ENCODE measurements around the gene SRPK2.
A peak's percentile ranks its signal among the peaks of the same experiment; 100 is the strongest.
"Not testable (repeated sequence)": the region's sequence is repeated elsewhere in the genome, so short reads cannot be mapped to it uniquely, and the experiment has no call there.

SRPK2 gene

DNA sequence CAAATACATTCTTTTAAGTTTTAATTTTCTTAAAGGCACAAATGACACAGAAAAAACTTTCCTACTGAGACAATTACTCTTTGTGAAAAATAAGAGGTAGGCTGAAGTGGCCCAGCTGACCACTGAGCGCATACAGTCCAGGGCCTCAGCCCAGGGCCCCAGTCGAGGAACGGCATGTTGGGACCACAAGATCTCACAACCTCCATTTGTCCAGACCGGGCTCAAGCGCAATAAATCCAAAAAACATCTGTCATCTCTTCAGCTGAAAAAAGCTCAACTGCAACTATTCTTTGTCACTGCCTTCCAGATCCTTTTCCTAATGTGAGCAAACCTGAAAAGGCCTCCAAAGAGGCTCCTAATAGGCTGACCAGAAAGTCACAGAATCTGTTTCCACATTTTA lies 165.8 kb downstream of the SRPK2 start:
- DNase-seq = no peak

DNA sequence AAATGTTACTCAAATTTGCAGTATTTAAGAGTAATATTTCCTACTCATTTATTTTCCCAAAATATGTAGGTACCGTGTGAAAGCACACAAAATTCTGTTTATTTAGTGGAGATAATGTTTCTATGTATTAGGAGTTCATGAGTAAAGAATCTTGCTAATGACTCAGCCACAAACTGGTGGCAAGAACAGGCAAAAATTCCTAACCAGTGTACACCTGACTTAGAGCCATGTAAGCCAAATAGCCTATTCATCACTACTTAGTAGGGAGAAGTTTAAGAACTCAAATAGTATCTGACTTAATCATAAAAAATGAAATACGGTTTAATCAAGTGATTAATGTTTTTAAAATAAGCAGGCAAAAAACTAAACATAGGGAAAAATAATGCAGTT lies 169.0 kb downstream of the SRPK2 start:
- DNase-seq = peak; percentile 38

DNA sequence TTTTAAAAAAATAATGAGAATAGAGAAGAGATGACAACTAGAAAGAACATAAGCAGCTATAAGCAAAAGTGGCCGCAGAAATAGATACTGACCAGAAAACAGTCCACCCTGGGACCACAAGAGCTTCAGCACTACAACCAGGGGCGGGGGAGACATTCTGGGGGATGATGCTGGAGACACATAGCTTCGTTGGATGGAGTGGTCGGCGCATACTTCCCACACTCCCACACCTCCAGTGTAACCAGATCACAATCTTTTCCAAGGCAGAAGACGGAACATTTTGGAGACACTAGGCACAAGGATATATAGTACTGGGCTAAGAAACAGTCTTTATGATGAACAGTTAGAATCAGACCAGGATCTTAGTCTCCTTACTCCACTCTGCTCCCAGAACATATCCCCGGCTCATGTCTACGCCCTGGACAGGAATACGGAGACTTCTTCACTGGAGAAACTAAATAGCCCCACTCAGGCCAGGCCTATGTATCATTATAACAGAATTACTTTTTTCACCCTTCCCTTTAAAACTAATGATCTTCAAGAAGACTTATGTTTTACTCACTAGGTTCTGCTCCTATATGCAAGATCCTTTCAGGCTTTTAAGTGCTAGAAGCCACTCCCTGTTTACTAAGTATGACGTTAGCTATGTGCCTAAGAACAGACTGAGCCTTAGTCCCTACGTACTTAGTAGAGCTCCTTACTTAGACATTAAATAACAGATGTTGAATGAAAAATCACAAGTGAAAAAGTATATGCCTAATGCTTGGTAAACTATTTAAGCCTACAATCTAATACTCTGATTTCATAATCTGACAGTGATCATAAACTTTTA lies 169.6 kb downstream of the SRPK2 start:
- DNase-seq = no peak

GRCh38 chr7:105218215-105218614 lies 170.5 kb downstream of the SRPK2 start:
- no peak for DNase-seq

- DNase-seq = no peak
These were observed 171.9 kb downstream of the SRPK2 start for GRCh38 chr7:105216786-105217185.

GRCh38 chr7:105215821-105216220 lies 172.9 kb downstream of the SRPK2 start:
- no peak for DNase-seq

GRCh38 chr7:105215182-105215581 lies 173.5 kb downstream of the SRPK2 start:
- DNase-seq = no peak

- DNase-seq = no peak
These were observed 175.1 kb downstream of the SRPK2 start for GRCh38 chr7:105213611-105214010.

GRCh38 chr7:105212212-105212611 lies 176.5 kb downstream of the SRPK2 start:
- DNase-seq = no peak

DNA sequence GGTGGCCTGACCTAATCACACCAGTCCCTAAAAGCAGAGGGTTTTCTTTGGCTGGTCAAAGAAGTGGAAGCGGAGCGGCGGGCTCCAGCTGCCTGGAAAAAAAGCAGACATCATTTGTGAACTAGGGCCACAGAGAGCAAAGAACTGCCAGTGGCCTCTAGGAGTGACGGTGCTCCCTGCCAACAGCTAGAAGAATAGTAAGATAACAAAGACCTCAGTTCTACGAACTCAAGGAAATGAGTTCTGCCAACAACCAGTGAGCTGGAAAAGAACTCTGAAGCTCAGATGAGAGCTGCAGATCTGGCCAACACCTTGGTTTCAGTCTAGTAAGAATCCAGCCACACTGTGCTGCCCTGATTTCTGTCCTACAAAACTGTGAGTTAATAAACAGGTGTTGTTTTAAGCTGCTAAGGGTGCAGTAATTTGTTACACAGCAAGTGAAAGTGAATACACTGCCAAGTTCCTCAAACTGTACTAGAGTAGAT lies 178.0 kb downstream of the SRPK2 start:
- DNase-seq = no peak

DNA sequence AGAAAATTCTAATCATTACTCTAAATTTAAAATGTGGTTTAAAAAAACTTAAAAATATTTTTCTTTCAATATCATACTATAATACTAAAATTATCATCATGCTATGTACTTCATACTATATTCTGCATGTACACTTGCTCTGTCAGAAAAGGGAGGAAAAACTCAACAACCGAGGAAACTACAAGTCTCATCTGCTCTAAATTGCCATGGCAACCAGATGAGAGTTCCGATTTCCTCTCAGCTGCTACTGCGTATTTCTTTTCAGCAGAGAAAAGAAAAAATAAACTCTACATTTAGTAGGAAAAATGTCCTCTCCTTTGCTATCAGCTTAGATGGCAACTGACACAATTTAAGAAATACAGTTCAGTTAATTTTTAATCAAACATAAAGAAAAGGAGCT lies 178.9 kb downstream of the SRPK2 start:
- no peak for DNase-seq

- no peak for DNase-seq
These were observed 179.3 kb downstream of the SRPK2 start for GRCh38 chr7:105209433-105209832.

- DNase-seq = no peak
These were observed 181.7 kb downstream of the SRPK2 start for GRCh38 chr7:105206985-105207384.

- DNase-seq = no peak
These were observed 183.0 kb downstream of the SRPK2 start for GRCh38 chr7:105205592-105206237.

DNA sequence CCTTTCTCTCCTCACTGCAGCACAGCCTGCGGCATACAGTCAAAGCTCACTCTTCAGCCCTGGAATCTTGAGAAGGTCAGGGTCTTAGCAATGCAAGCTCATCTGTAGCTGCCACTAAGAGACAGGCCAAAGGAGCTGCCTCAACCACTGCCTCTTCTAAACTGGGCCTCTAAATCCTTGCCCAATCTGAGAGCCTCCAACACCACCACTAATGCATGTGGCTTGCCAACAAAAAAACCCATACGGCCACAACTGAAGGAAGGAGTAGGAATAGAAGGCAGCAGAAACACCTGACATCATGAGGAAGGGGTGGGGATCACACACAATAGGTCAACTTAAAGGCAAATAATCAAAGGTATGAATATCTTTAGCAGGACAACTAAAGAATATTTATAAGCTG lies 183.8 kb downstream of the SRPK2 start:
- DNase-seq = no peak

GRCh38 chr7:105204520-105204919 lies 184.2 kb downstream of the SRPK2 start:
- no peak for DNase-seq

GRCh38 chr7:105202616-105203015 lies 186.1 kb downstream of the SRPK2 start:
- DNase-seq = no peak

DNA sequence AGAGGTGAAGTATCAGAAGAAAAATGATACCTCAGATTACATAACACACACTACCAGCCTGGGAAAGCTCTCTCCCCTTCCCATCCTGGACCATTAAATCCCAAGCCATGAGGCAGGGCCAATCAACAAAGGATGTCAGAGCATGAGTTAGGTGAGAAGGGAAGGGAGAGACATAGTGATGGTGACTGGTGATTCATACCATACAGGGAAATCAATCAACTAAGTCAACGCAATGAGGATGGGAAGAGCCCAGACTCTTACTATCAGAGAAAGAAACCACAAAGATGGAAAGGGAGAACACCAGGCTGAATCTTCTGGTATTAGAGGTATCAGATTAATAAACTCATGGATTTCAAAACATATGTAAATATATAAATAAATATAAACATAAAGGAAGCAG lies 189.3 kb downstream of the SRPK2 start:
- no peak for DNase-seq

DNA sequence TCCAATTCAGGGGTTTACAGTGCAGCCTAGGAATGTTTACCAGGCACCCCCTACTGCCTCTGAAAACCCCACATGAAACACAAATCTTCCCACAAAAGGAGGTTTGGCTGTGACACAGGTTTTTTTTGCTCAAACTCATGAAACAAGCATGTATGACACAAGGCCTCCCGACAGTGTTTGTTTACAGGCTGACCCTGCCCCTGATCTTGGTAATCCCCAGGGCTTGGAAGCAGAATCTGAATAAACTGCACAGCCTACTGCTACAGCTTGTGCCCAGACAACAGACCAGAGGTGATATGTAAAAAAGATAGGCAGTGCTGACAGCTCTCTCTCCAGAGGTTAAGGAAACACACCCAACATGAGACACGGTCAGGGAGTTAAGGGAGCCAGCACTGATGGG lies 190.5 kb downstream of the SRPK2 start:
- DNase-seq = peak; percentile 95

DNA sequence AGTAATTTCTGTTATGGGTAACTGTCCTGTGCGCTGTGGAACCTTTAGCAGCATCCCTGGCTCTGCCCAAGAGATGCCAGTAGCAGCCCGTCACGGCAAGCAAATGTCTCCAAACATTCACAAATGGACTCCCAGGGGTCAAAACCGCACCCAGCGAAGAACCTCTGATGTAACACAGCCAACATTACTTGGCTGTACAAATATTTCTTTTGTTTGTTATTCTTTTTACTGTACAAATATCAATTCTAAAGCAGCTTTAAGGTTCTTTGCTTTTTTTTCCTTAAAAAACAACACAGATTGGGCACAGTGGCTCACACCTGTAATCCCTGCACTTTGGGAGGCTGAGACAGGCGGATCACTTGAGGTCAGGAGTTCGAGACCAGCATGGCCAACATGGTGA lies 192.2 kb downstream of the SRPK2 start:
- DNase-seq = peak; percentile 20

DNA sequence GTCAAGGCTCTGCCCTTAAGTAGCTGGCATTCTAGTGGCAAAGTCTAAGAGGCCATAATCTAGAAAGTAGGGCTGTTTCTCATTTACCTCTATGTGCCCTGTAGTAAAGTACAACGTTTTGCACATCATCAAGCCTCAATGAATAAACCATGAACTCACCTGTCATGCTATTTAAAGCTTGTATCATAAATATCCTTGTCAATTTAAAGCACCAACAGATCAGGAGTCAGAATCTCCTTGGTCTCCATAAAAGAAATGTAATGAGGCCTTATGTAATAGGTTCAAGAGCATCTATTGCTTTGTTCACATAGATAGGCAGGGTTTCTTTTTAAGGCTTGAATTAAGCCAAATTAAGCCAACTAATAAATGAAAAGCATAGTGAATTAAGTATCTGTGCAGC lies 192.8 kb downstream of the SRPK2 start:
- DNase-seq = no peak

- DNase-seq = not testable (repeated sequence)
These were observed 193.8 kb downstream of the SRPK2 start for GRCh38 chr7:105194959-105195358.

GRCh38 chr7:105191331-105191730 lies 197.4 kb downstream of the SRPK2 start:
- no peak for DNase-seq

GRCh38 chr7:105189859-105190492 lies 198.7 kb downstream of the SRPK2 start:
- no peak for DNase-seq
